Fibroblast of mammary gland (primary cell): ENCODE data around the gene CFAP161.

ENCODE experiments used
- DNase-seq: peaks from one replicate; pipeline ENCODE4 v3.0.0-alpha.2; 2010; ENCODE audit warnings: low read depth
- H3K4me3 ChIP-seq: 2 replicates; pipeline ENCODE4 v1.5.1; 2011; ENCODE audit warnings: low read depth, mild to moderate bottlenecking, low read length, moderate library complexity; ENCODE audit not compliant: control insufficient read depth
- CTCF ChIP-seq: conservative IDR thresholded peaks from 2 replicates; pipeline ENCODE4 v1.5.1; 2011; ENCODE audit warnings: low read depth, low read length, inconsistent platforms; ENCODE audit not compliant: control insufficient read depth, insufficient read depth

Gene CFAP161

DNA sequence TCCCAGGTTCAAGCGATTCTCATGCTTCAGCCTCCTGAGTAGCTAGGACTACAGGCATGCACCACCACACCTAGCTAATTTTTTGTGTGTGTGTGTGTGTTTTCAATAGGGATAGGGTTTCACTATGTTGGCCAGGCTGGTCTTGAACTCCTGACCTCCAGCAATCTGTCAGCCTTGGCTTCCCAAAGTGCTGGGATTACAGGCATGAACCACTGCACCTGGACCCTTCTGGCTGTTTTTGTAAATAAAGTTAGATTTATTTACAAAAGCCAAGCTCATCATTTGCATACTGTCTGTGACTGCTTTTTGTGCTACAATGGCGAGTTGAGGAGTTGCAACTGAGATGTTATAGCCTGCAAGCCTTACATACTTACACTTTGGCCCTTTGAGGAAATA is 34.1 kb downstream of the CFAP161 start:
- no peak overlapping the region for H3K4me3 ChIP-seq
- DNase-seq: no peak
- TF ChIP-seq CTCF: no peak

- no peak for TF ChIP-seq CTCF
- H3K4me3 ChIP-seq: no peak overlapping the region
- no peak for DNase-seq
Measured at GRCh38 chr15:81168644-81169043, 34.6 kb downstream of the CFAP161 start.

- TF ChIP-seq CTCF: no peak
- no peak overlapping the region for H3K4me3 ChIP-seq
- DNase-seq: peak; percentile 70
Measured at GRCh38 chr15:81170511-81170910, 36.4 kb downstream of the CFAP161 start.

DNA sequence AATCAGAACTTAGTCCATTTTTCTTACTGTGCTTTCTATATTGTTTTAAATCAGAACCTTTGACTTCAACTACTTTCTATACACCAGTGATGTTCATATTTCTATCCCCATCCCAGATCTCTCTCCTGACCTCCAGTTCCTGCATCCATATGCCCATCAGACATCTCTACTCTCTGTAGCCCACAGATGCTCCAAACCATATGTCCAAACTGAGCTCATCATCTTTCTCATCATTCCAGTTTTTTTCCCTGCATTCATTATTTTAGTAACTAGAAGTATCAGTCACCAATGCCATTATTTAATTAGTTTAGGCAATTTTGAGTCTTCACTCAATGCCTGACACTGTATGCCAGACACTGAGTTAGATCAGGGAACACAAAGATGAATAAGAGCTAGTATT is 37.2 kb downstream of the CFAP161 start:
- no peak for TF ChIP-seq CTCF

GRCh38 chr15:81174125-81174791 is 40.2 kb downstream of the CFAP161 start:
- no peak for TF ChIP-seq CTCF
- no peak overlapping the region for H3K4me3 ChIP-seq
- DNase-seq: no peak

More for the DNA sequence above, 37.2 kb downstream of the CFAP161 start:
- no peak overlapping the region for H3K4me3 ChIP-seq
- DNase-seq: no peak

GRCh38 chr15:81174792-81175327 is 40.8 kb downstream of the CFAP161 start:
- peak; percentile 13 for TF ChIP-seq CTCF
- no peak overlapping the region for H3K4me3 ChIP-seq
- no peak for DNase-seq
